Duodenal mucosa (tissue), 2 donors: ENCODE data around the gene MRPL27.
"Not testable (repeated sequence)": the region's sequence is repeated elsewhere in the genome, so short reads cannot be mapped to it uniquely, and the experiment has no call there.

Experiments used
- H3K27ac ChIP-seq: one replicate; pipeline ENCODE4 v1.7.0; 2013; ENCODE audit warnings: low read depth, low read length
- H3K27me3 ChIP-seq, 2 donors: one replicate each; pipeline ENCODE4 v1.7.0; 2013; ENCODE audit warnings: low read length in 2 of 2, control low read depth in 1 of 2; ENCODE audit not compliant: insufficient read depth in 2 of 2, control insufficient read depth in 1 of 2
- H3K36me3 ChIP-seq, 2 donors: one replicate each; pipeline ENCODE4 v1.7.0; 2013; ENCODE audit warnings: low read length in 2 of 2, control low read depth in 1 of 2; ENCODE audit not compliant: insufficient read depth in 2 of 2, control insufficient read depth in 1 of 2
- H3K4me1 ChIP-seq, 2 donors: one replicate each; pipeline ENCODE4 v1.7.0; 2013; ENCODE audit warnings: low read length in 2 of 2, control low read depth in 1 of 2; ENCODE audit not compliant: insufficient read depth in 2 of 2, control insufficient read depth in 1 of 2
- H3K4me3 ChIP-seq, 2 donors: one replicate each; pipeline ENCODE4 v1.7.0; 2013; ENCODE audit warnings: low read length in 2 of 2, low read depth in 1 of 2
- H3K9ac ChIP-seq, 2 donors: one replicate each; pipeline ENCODE4 v1.7.0; 2013; ENCODE audit warnings: low read length in 2 of 2, low read depth in 1 of 2
- H3K9me3 ChIP-seq, 2 donors: one replicate each; pipeline ENCODE4 v1.7.0; 2013; ENCODE audit warnings: low read length in 2 of 2, control low read depth in 1 of 2; ENCODE audit not compliant: control insufficient read depth in 1 of 2

The MRPL27 gene

DNA sequence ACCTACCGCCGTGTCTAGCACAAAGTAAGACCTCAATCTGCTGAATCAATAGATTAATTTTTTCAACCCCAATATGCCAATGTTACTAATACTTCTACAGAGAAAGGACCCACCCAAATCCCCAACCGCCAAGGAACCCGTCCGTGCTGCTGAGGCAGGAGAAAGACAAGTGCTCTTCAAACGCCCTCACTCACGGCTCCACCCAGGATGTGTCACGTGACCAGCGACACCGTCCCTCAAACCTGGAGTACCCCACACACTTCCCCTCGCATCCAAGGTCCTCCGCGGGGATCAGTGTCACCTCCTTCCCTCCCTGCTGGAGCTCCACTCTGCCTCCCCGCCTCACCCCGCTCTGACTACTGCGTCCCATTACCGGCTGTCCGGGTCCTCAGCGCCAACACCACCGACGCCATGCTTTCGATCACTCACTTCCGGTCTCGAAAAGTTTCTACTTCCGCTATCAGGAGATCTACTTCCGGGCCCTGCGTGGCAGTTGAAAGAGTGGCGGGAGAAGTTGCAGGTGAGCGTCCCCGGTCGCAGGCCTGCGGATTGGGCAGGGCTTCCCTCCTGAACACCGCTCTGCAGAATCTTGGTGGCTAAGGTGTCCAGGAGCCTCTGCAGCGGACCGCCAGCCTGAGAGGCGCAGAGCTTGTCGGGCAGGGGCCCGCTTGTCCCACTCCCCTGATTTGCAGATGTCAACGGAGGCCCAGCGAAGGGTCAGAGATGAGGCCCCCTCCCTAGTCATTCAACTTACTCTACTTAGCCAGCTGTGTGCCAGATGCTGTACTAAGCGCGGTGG lies at the start of gene MRPL27, which contains the start of gene EME1:
Gene MRPL27 (minus strand): TSS at position 427 of the 799 bp plus-strand sequence. CDS start 14 bp downstream, at position 413.
Gene EME1 (plus strand): TSS at position 472 of the 799 bp plus-strand sequence. CDS start 1,980 bp downstream, outside the sequence.
- Histone ChIP-seq H3K36me3 (peaks cover 20 to 28% of the 10 kb centered on the region in 2 donors), H3K27ac (peak within 1 kb of the TSS; percentile 96), H3K9me3 (no peaks in the 10 kb centered on the region)

DNA sequence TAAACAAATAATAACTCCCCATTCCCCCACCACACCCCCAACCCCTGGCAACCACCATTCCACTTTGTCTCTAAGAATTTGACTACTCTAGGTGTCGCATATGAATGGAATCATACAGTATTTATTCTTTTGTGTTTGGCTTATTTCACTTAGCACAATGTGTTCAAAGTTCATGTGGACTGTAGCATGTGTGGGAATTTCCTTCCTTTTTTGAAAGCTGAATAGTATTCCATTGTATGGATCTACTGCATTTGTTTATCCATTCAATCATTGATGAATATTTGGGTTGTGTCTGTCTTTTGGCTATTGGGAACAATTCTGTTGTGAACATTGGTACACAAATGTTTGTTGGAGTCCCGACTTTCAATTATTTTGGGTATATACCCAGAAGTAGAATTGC lies 49.8 kb upstream of the MRPL27 start:
- Histone ChIP-seq H3K9me3 (no peaks in the 10 kb centered on the region), H3K4me1 (peaks cover 45 to 46% of the 10 kb centered on the region in 2 donors), H3K4me3 (no peak overlapping the region), H3K9ac (no peak overlapping the region), H3K36me3 (no peaks in the 10 kb centered on the region), H3K27ac (no peak overlapping the region), H3K27me3 (no peaks in the 10 kb centered on the region)

More for the DNA sequence above, at the start of gene MRPL27, which contains the start of gene EME1:
- Histone ChIP-seq H3K9ac (peak within 1 kb of the TSS; percentile 85 to 97), H3K4me1 (peaks cover 17% of the 10 kb centered on the region in 2 donors), H3K27me3 (no peaks in the 10 kb centered on the region), H3K4me3 (peak within 1 kb of the TSS; percentile 98 to 99)

DNA sequence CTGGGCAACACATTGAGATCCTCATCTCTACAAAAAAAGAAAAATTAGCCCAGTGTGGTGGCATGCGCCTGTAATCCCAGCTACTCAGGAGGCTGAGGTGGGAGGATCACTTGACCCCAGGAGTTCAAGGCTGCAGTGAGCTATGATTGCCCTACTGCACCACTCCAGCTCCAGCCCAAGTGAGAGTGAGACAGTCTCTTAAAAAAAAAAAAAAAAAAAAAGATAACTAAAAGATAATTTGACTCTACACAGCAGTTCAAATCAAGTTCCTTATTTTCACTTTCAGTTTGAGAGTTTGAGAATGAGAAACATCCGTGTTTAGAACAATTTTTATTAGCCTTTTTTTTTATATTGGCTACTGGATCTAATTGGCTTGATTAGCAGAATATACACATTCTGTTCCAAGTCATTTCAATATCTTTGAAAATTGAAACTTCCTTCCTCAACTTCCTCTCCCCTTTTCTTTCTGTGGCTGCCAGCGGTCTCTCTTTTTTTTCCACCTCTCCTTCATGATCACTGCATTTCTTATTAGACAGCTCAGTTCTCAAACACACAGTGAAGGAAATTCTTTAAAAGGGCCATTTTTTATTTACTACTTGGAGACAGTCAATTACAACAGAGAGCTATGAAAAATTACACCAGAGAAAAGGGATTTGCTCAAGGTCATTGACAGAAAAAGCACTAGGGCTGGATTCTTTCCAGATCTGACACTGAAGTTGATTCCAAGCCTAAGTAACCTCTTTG lies 48.5 kb upstream of the MRPL27 start:
- H3K27ac ChIP-seq = peak overlapping the region; percentile 77

DNA sequence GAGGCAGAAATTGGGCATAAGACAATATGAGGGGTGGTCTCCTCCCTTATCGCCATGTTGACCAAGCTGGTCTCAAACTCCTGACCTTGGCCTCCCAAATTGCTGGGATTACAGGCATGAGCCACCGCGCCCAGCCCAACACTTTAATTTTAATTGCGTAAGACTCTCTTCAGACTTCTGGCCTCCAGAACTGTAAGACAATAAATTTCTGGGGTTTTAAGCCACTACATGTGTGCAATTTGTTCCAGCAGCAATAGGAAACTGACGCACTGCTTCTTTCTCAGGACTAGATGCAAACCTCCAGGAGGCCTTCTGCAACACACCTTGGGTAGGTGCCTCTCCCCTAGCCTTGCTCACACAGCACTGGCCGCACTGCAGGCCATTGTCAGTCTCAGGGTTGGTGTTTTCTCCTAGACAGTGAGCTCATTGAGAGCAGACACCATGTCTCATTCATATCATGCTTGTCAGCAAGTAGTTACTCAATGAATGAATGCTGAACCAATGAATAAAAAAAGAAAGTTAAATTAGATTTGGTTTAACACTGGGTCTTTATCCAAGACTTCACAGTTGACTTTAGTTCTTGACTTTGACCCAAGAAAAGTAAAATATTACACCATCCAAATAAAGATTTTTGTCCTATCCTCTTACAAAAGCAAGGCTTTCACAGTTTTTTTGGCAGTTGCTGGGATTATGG lies 47.6 kb upstream of the MRPL27 start:
- H3K36me3 ChIP-seq = no peaks in the 10 kb centered on the region
- H3K4me3 ChIP-seq = no peak overlapping the region
- H3K9me3 ChIP-seq = no peaks in the 10 kb centered on the region
- H3K4me1 ChIP-seq = peaks cover 29 to 30% of the 10 kb centered on the region in 2 donors
- H3K9ac ChIP-seq = no peak overlapping the region
- H3K27me3 ChIP-seq = no peaks in the 10 kb centered on the region
- H3K27ac ChIP-seq = no peak overlapping the region

More for the DNA sequence above, 48.5 kb upstream of the MRPL27 start:
- no peaks in the 10 kb centered on the region for H3K9me3 ChIP-seq
- H3K4me3 ChIP-seq = peak overlapping the region; percentile 32 to 62
- peaks cover 33% of the 10 kb centered on the region in 2 donors for H3K4me1 ChIP-seq
- no peaks in the 10 kb centered on the region for H3K36me3 ChIP-seq
- H3K9ac ChIP-seq = peak overlapping the region; percentile 3 to 55
- no peaks in the 10 kb centered on the region for H3K27me3 ChIP-seq

DNA sequence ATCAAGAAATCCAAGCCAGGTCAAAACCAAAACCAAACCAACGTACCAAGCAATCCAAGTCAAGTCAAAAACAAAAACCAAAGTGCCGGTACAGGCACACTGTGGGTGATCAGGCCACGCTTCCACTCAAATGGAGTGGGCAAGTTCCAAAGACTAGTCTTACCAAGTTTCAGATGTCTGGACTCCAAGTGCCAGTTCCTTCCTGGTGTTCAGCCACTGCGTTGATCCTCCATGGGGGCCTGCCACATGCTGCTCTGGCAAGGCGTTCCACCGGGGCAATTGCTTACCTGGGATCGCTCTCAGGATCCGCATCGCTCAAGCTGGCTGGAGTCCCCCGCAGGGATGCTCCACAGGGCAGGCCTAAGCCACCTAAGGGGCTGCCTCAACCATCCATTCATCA lies 46.6 kb upstream of the MRPL27 start:
- not testable (repeated sequence) for H3K9ac ChIP-seq, H3K27ac ChIP-seq, H3K27me3 ChIP-seq, H3K36me3 ChIP-seq, H3K9me3 ChIP-seq, H3K4me3 ChIP-seq
- H3K4me1 ChIP-seq = peaks cover 19 to 20% of the 10 kb centered on the region in 2 donors

DNA sequence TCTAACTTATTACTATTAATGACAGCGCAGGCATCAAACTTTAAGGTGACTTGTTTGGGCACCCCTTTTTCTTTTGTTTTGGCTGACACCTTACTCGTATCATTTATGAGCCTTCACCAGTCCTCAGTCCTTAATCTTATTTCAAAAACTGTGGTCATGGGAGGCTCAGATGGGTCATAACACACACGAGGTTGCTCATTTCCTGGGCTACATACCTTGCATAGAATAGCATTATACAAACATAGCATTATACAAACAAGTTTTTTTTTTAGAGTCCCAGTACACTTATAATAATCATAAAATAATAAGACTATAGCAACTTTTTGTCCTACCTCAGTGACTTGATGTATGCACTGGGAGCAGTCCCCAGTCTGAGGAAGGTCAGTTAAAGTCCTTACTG lies 41.8 kb upstream of the MRPL27 start:
- peaks cover 0 to 3% of the 10 kb centered on the region in 2 donors for H3K4me1 ChIP-seq
- H3K4me3 ChIP-seq = no peak overlapping the region
- no peak overlapping the region for H3K9ac ChIP-seq
- no peaks in the 10 kb centered on the region for H3K27me3 ChIP-seq
- H3K36me3 ChIP-seq = no peaks in the 10 kb centered on the region
- no peak overlapping the region for H3K27ac ChIP-seq
- no peaks in the 10 kb centered on the region for H3K9me3 ChIP-seq

DNA sequence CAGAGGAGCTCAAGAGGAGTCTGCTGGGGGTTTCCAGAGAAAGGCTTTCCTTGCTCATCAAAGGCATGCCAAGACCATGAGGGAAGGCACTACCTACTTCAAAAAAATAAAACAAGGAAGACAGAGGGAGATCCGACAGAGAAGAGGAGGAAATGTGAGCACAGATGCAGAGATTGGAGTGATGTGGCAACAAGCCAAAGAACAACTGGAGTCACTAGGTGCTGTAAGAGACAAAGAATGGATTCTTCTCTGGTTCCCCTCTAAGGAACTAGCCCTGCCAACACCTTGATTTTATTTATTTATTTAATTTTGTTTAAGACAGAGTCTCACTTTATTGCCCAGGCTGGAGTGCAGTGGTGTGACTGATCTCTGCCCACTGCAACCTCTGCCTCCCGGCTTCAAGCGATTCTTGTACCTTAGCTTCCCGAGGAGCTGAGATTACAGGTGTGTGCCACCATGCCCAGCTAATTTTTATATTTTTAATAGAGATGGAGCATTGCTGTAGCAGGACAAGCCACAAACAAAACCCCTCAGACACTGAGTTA lies 39.3 kb upstream of the MRPL27 start:
- H3K9me3 ChIP-seq = no peaks in the 10 kb centered on the region
- H3K9ac ChIP-seq = no peak overlapping the region
- no peak overlapping the region for H3K27ac ChIP-seq
- no peaks in the 10 kb centered on the region for H3K27me3 ChIP-seq
- H3K4me1 ChIP-seq = peaks cover 0 to 3% of the 10 kb centered on the region in 2 donors
- H3K36me3 ChIP-seq = no peaks in the 10 kb centered on the region
- H3K4me3 ChIP-seq = no peak overlapping the region

DNA sequence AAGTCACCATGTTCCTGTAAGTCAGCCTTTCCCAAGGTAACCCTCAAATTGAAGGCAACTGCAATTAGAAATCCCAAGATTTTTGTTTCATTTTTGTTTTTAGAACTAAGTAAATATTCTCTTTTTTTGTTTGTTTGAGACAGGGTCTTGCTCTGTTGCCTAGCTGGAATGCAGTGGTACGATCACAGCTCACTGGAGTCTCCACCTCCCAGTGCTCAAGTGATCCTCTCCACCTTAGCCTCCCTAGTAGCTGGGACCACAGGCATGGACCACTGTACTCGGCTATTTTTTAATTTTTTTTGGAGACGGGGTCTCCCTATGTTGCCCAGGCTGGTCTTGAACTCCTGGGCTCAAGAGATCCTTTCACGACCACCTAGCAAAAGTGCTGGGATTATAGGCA lies 34.9 kb upstream of the MRPL27 start:
- no peaks in the 10 kb centered on the region for H3K27me3 ChIP-seq
- no peaks in the 10 kb centered on the region for H3K9me3 ChIP-seq
- no peaks in the 10 kb centered on the region for H3K36me3 ChIP-seq
- no peak overlapping the region for H3K27ac ChIP-seq
- H3K4me3 ChIP-seq = no peak overlapping the region
- peaks cover 0 to 3% of the 10 kb centered on the region in 2 donors for H3K4me1 ChIP-seq
- no peak overlapping the region for H3K9ac ChIP-seq

DNA sequence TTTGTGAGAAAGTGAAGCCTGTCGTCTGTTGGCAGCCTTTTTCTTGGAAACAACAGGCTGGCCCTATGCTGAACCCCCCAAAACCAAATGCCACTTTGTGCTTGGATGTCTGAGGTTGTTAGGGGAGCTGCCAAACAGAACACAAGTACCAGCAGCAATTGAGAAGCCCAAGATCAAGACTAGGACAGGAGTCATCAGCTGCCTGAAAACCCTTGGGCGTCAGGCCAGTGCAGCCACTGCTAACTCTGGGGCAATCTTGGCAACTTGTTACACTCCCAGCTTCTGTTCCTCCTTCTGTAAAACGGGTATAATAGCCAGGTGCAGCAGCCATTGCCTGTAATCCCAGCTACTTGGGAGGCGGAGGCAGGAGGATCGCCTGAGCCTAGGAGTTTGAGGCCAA lies 33.6 kb upstream of the MRPL27 start:
- Histone ChIP-seq H3K27me3 (no peaks in the 10 kb centered on the region), H3K27ac (no peak overlapping the region), H3K36me3 (no peaks in the 10 kb centered on the region), H3K4me3 (no peak overlapping the region), H3K4me1 (no peaks in the 10 kb centered on the region), H3K9ac (no peak overlapping the region), H3K9me3 (no peaks in the 10 kb centered on the region)
